Naive B cell (primary cell): Measurements from ENCODE around the gene VSIR. TPM values are rescaled to one million over a fixed set of nuclear protein-coding genes. Genes with fewer than 3 reads are reported as not detected.

Source experiments
- ATAC-seq, 2 donors: fragments of 150-1000 bp; cut with Tn5 transposase; 2 replicates each; pipeline ENCODE4 v1.10.0; 2021; ENCODE audit warnings: low read depth in 2 of 2, mild to moderate bottlenecking in 2 of 2, moderate library complexity in 2 of 2
- DNase-seq: peaks from one replicate; pipeline ENCODE4 v3.0.0; 2022
- H3K27ac Mint-ChIP-seq, 6 donors: one replicate each; pipeline ENCODE4 v1.8.0; 2020 to 2022; ENCODE audit warnings: mild to moderate bottlenecking in 6 of 6, mixed read lengths in 6 of 6, moderate library complexity in 5 of 6, inconsistent platforms in 2 of 6
- H3K27me3 Mint-ChIP-seq, 3 donors: one replicate each; pipeline ENCODE4 v1.8.0; 2021 to 2022; ENCODE audit warnings: mixed read lengths in 3 of 3, mild to moderate bottlenecking in 1 of 3
- H3K36me3 Mint-ChIP-seq, 2 donors: one replicate each; pipeline ENCODE4 v1.8.0; 2020 to 2022; ENCODE audit warnings: mixed read lengths in 2 of 2, inconsistent platforms in 1 of 2, mild to moderate bottlenecking in 1 of 2
- H3K4me1 Mint-ChIP-seq, 3 donors: one replicate each; pipeline ENCODE4 v1.8.0; 2020 to 2022; ENCODE audit warnings: mixed read lengths in 3 of 3, inconsistent platforms in 1 of 3, mild to moderate bottlenecking in 1 of 3, moderate library complexity in 1 of 3
- H3K4me3 Mint-ChIP-seq, 8 donors: one replicate each; pipeline ENCODE4 v1.8.0; 2020 to 2022; ENCODE audit warnings: mild to moderate bottlenecking in 8 of 8, mixed read lengths in 8 of 8, moderate library complexity in 8 of 8, inconsistent platforms in 2 of 8
- H3K9me3 Mint-ChIP-seq, 7 donors: one replicate each; pipeline ENCODE4 v1.8.0; 2020 to 2022; ENCODE audit warnings: mixed read lengths in 7 of 7, mild to moderate bottlenecking in 5 of 7, inconsistent platforms in 2 of 7, moderate library complexity in 1 of 7
- polyA plus RNA-seq, 6 donors: library from polyadenylated mRNA; unstranded; fragments of 300-500 nt; fragmentation: Illumina TruSeq; gene quantifications; one replicate each; pipeline ENCODE4 v1.2.3, GENCODE V29; 2021; ENCODE audit warnings: low read depth in 6 of 6

The VSIR gene
- polyA plus RNA-seq, 6 donors from 2014 or later = 59.8 to 84.3 (median 64.0) TPM

DNA sequence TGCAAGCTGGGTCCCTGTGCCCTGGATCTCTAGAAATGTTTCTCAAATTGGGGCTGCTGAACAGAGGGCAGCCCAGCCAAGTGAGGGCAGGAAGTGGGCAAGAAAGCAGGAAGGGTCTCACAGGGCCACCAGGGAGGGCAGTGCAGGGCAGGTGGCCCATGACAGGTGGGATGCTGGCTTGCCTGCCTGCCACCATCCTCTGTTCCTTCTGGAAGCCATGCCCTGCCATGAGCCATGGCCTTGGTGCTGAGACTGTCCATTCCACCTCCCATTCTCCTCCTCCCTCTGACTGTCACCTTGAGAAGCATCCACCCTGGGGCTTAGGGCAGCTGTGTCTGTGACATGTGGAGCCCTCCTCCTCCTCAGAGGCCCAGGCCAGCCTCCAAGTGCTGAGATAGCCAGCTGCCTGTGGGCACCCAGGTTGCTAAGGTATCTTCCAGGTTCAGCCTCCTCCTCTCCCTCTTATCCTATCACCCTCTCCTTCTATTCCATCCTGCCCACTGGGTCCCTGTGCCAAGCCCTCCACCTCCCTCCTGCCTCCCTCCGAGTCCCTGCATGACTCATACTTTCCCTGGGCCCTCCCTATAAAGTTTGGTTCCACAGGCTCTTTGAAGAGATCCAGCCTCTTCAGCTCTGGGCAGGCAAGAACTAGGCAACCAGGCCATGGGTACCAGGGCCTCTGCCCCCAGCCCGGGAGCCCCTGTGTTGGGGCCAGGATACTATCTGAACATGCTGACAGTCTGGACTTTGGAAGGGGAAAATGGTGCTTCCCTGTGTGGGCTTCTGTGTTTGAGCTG, 1.3 kb downstream of the VSIR start:
- peak overlapping the region; percentile 87 to 98 (median 94) for H3K27ac Mint-ChIP-seq
- DNase-seq (no peak), ATAC-seq (no peak)
- peak overlapping the region; percentile 75 to 94 (median 90) for H3K4me3 Mint-ChIP-seq
- H3K4me1 Mint-ChIP-seq = peaks cover 69 to 95% (median 94%) of the 10 kb centered on the region in 3 donors
- no peaks in the 10 kb centered on the region for H3K9me3 Mint-ChIP-seq
- no peaks in the 10 kb centered on the region for H3K36me3 Mint-ChIP-seq
- no peaks in the 10 kb centered on the region for H3K27me3 Mint-ChIP-seq

DNA sequence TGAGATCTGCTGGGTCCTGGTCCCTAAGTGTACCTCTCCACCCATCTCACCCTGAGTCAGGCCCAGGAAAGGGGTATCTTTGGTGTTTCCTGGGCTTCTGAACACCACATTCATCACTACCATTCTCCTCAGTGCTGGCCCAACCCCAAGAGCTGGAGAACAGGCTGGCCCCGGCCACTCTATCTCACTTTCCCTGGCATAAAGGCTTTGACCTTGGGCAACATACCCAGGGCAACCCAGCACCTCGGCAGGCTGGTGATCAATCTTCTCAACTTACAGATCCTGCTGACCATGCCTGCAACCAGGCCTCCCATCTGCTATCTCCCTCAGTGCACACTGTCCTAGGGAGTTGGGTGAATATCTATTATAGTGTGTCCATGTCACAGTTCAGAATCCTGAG, 2.1 kb downstream of the VSIR start:
- H3K9me3 Mint-ChIP-seq = no peaks in the 10 kb centered on the region
- no peak for DNase-seq
- H3K27me3 Mint-ChIP-seq = no peaks in the 10 kb centered on the region
- peaks cover 73 to 95% (median 94%) of the 10 kb centered on the region in 3 donors for H3K4me1 Mint-ChIP-seq
- ATAC-seq = no peak
- peak overlapping the region; percentile 30 to 93 (median 88) for H3K4me3 Mint-ChIP-seq
- H3K36me3 Mint-ChIP-seq = no peaks in the 10 kb centered on the region
- peak overlapping the region; percentile 87 to 98 (median 94) for H3K27ac Mint-ChIP-seq

DNA sequence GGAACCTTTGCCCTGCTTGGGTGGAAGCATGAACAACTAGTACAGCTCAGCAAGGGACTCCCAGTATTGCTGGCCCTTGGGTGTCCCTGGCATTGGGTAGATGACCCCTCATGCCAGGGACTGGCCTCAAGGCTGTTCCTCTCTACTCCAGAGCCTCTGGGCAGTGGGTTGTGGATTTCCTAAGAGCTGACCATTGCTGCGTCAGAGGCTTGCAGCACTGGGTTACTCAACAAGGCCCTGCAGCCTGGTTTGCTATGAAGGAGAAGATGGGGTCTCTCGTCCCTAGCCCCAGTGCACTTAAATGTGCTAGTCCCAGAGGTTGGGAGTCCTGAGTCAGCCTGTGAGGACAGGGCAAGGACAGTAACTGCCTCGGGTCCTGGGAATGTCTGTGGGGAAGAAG, 2.5 kb downstream of the VSIR start:
- Mint-ChIP-seq H3K27ac (peak overlapping the region; percentile 51 to 98 (median 94)), H3K9me3 (no peaks in the 10 kb centered on the region), H3K4me3 (peak overlapping the region in 5 of 8 donors; percentile 72 to 92 (median 82)), H3K27me3 (no peaks in the 10 kb centered on the region), H3K4me1 (peaks cover 69 to 91% (median 91%) of the 10 kb centered on the region in 3 donors), H3K36me3 (no peaks in the 10 kb centered on the region)
- DNase-seq = no peak
- no peak for ATAC-seq

DNA sequence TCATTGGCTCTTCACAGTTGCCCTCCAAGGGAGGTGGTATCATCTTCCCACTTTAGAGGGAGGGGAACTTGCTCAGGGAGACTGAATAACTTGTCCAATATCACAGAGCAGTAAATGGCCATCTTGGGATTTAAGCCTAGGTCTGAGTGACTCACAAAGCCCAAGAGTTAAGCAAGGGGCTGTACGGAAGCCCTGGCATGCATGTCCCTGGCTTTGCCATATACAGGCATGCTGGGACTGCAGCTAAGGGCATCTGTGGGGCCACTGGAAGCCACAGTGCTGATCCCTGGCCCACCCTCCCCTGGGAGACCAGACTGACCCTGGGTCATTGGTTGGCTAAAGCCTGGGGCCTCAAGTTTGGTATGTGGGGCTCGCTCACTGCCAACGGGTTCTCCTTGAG, 3.1 kb downstream of the VSIR start:
- no peak for DNase-seq
- no peaks in the 10 kb centered on the region for H3K36me3 Mint-ChIP-seq
- peaks cover 66 to 91% (median 89%) of the 10 kb centered on the region in 3 donors for H3K4me1 Mint-ChIP-seq
- peak overlapping the region; percentile 96 to 99 (median 97) for H3K27ac Mint-ChIP-seq
- ATAC-seq = no peak
- H3K27me3 Mint-ChIP-seq = no peaks in the 10 kb centered on the region
- no peaks in the 10 kb centered on the region for H3K9me3 Mint-ChIP-seq
- peak overlapping the region in 6 of 8 donors; percentile 79 to 85 (median 82) for H3K4me3 Mint-ChIP-seq

DNA sequence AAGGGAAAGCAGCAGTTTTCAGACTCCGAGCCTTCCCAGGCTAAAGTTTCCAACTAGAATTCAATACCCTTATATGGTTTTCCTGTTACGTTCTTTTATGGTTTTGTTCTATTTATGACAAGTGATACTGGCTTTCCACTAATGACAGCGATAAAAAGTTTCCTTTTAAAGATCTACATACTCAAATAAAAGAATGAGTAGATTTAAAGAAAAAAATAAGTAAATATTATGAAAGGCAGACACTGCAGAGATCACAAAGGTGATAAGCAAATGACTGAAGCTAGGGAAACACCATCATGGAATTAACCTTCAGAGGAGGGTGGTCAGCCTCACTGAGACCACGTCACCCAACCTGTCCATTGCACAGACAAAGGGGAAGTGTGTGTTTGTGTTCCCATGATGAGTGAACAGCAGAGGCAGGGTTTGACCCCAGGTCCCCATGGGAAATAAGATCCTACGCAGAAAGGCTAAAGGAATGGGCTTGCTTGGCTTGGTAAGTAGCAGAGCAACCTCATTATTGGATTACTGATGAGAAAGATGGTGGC, 4.0 kb downstream of the VSIR start:
- H3K27ac Mint-ChIP-seq = peak overlapping the region; percentile 96 to 99 (median 97)
- H3K4me3 Mint-ChIP-seq = peak overlapping the region; percentile 69 to 85 (median 81)
- peaks cover 62 to 83% (median 81%) of the 10 kb centered on the region in 3 donors for H3K4me1 Mint-ChIP-seq
- H3K36me3 Mint-ChIP-seq = no peaks in the 10 kb centered on the region
- H3K9me3 Mint-ChIP-seq = no peaks in the 10 kb centered on the region
- ATAC-seq (peak; percentile 43 to 52), DNase-seq (peak; percentile 56)
- H3K27me3 Mint-ChIP-seq = no peaks in the 10 kb centered on the region

DNA sequence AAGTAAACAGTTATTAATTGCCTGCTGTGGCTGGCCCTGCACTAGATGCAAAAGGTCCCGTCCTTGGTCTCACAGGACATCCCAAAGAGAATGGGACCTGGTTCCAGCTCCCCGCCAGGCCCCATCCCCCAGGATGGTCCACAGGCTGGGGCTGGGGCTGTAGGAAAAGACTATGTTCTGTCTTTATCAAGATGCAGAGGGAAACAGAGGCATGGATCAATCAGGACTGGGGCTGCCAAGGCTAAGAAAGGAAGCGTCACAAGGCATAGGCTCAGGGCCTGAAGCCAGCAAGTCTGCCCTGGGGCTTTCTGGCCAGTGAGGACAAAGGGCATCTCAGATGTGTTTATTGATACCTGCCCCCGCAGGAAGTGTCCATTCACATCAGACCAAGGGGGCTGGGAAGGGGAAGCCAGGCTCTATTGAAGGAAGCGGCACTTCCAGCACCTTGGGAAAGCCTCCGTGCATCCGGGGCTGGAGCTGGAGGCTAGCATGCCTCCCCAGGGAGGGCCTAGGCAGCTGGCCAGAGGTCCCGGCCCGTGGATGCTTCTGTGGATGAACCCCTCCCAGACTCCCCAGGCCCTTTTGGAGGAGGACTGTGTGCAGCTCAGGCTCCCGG, 5.8 kb downstream of the VSIR start:
- Mint-ChIP-seq H3K36me3 (no peaks in the 10 kb centered on the region), H3K4me1 (peaks cover 64 to 73% (median 68%) of the 10 kb centered on the region in 3 donors), H3K9me3 (no peaks in the 10 kb centered on the region)

DNA sequence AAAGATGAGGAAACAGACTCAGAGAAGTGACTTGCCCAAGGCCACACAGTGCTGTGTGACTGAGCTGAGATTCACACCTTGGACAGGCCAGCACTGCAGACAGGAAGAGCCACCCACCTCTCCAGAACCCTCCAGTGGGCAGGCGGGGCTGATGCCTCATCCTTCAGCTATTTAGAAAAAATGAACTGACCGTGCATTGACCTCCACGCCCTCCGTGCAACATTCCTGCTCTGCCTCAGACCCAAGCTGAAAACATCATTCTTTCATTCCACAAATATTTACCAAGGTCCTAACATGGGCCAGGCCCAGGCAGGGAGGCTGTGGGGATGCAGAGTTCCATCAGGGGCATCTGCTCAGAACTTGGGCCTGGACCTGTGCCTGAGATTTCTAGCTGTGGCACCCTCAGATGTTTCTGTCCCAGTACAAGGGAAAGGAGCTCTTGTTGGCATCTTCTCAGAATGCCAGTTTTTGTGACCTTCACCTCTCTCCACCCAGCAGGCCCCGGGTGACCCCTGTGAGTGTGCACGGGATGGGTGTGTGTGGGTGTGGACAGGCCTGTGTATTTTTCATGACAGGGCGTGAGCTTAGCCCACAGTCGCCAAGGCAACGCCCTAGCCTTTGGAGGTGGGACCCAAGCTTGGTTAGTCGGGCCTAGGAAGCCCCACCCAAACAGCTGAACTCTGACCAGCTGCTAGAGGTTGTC, 6.5 kb downstream of the VSIR start:
- Mint-ChIP-seq H3K27ac (peak overlapping the region; percentile 58 to 99 (median 98)), H3K36me3 (no peaks in the 10 kb centered on the region), H3K27me3 (no peaks in the 10 kb centered on the region), H3K4me3 (peak overlapping the region; percentile 55 to 89 (median 82)), H3K9me3 (no peaks in the 10 kb centered on the region), H3K4me1 (peaks cover 61 to 72% (median 67%) of the 10 kb centered on the region in 3 donors)
- ATAC-seq = peak; percentile 51 to 53
- peak; percentile 63 for DNase-seq

More for the DNA sequence above, 5.8 kb downstream of the VSIR start:
- no peak for DNase-seq
- peak overlapping the region; percentile 72 to 99 (median 98) for H3K27ac Mint-ChIP-seq
- ATAC-seq = no peak
- no peaks in the 10 kb centered on the region for H3K27me3 Mint-ChIP-seq
- H3K4me3 Mint-ChIP-seq = peak overlapping the region; percentile 55 to 89 (median 84)

DNA sequence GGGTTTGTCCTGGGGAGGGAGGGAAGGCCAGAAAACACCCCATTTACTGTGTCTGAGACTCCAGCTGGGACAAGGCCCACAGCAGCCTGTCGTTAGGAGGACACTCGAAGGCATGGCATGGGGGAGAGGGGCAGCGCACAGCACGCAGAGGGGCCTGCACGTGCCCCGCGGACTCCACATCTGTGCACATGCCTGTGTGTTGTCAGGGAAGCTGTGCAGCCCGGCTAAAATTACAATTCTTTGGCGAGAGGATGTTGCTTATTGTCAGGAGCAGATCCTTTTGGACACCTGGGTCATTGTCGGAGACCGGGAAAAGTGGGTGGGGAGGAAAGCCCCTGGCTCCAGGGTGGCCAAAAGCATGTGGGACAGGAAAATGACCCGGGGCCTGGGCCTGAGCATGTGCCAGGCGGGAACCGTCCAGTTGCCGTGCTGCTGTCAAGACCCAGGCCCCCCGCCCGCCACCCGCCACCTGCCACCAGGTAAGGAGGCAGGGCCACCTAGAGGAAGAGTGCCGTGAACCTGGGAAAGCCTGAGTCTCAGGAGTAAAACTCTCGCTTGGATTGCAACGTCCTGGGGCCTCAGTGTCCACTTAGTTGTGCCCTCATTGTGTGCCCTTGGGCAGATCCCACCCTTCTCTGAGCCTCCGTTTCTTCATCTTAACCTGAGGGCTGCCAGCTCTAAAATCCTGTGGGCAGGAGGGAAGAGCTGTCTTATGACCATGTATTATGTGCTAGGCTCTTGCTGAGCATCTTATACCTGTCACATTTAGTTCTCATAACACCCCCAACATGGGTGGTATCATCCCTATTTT, 7.2 kb downstream of the VSIR start:
- H3K27me3 Mint-ChIP-seq = no peaks in the 10 kb centered on the region
- H3K27ac Mint-ChIP-seq = peak overlapping the region; percentile 58 to 99 (median 86)
- no peak for ATAC-seq
- no peaks in the 10 kb centered on the region for H3K9me3 Mint-ChIP-seq
- DNase-seq = no peak
- peaks cover 0 to 6% of the 10 kb centered on the region in 2 donors for H3K36me3 Mint-ChIP-seq
- H3K4me1 Mint-ChIP-seq = peaks cover 58 to 68% (median 64%) of the 10 kb centered on the region in 3 donors
- peak overlapping the region in 5 of 8 donors; percentile 28 to 85 (median 77) for H3K4me3 Mint-ChIP-seq

DNA sequence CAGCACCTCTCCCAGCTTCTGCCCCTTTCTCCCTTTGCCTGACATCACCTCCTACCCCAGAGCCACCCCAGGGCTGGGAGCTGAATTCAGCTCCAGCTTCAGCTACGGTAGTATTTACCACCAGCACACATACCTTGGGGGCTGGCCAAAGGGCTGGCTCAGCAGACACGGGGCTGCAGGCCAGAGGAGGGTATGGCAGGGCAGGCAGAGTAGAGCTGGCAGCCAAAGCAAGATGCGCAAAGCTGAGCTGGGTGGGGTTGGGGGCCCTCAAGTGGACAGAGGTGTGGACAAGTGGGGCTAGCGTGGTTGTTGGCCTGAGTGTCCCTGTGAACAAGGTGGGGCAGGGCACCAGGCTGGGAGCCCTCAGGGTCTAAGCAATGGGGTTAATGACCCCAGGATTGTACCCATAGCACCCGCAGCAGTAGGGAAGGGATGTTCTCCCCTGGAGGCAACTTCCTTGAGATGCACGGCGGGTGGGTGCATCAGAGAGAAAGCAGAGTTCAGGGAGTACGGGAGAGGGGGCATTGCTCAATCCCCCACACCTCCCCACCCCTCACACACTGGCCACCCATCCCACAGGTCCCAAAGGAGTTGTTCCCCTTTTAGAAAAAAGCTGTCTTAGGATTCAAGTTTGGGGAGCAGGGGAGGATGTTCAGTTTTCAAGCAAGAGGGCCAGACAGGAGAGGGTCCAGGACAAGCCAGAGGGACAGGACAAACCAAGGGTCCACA, 8.0 kb downstream of the VSIR start:
- H3K27me3 Mint-ChIP-seq = no peaks in the 10 kb centered on the region
- peak overlapping the region in 5 of 6 donors; percentile 56 to 89 (median 80) for H3K27ac Mint-ChIP-seq
- H3K36me3 Mint-ChIP-seq = peaks cover 3 to 13% of the 10 kb centered on the region in 2 donors
- H3K4me3 Mint-ChIP-seq = peak overlapping the region in 2 of 8 donors; percentile 5 to 13
- no peaks in the 10 kb centered on the region for H3K9me3 Mint-ChIP-seq
- ATAC-seq = no peak
- H3K4me1 Mint-ChIP-seq = peaks cover 62 to 68% (median 64%) of the 10 kb centered on the region in 3 donors
- DNase-seq = no peak

DNA sequence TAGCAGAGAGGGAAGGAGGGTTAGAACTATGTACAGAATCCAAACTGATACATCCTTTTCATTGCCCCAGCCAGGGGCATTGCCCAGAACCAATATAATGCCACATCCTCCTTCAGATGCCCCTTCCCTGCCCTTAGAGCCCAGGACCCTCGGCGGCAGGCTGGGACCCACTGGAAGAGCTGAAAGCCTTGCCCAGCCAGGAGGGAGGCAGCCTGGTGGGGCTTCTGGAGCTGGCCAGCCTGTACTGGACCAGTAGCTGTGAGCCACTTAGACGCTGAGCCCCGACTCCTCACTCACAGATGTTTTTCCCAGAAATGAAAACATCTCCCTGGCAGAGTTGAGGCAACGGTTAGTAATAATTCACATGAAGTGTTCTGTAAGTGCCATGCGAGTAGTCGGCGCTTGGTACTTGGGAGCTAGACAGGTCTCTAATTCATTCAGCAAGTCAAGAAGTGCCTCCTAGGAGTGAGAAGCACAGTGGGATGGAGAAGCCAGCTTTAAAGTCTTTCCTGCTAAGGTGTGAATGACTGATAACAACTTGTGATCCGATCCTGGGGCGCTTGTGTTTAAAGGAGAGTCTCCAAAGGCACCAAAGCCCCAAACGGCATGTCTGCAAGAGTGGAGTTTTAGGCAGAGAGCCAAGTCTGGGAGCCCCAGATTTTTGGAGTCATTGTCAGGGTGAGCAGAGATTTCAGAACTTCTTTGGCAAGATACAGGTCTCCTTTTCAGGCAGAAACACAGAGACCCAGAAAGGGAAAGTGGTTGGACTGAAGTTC, 9.8 kb downstream of the VSIR start:
- ATAC-seq = no peak

DNA sequence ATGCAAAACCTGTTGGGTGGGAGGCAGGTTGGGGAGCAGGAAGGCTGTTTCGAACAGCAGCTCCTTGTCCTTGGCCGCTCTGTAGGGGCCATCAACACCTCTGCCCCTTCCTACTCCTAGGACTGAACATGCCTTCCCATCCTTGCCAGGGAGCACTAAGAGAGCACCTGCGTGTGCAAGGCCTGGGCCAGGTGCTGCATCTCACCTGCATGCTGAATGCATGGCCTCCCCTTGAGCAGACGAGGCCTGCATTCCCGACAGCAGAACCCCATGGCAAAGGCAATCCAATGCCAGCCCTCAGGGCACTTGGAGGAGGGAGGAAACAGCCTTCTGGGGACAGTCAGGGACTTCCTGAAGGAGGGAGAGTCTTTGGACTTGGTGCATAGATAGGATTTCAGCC, 11.0 kb downstream of the VSIR start:
- H3K4me3 Mint-ChIP-seq = peak overlapping the region in 1 of 8 donors; percentile 45
- H3K36me3 Mint-ChIP-seq = peaks cover 5 to 16% of the 10 kb centered on the region in 2 donors
- ATAC-seq (no peak), DNase-seq (no peak)
- H3K27me3 Mint-ChIP-seq = no peaks in the 10 kb centered on the region
- peaks cover 45 to 56% (median 46%) of the 10 kb centered on the region in 3 donors for H3K4me1 Mint-ChIP-seq
- H3K27ac Mint-ChIP-seq = peak overlapping the region in 1 of 6 donors; percentile 62
- no peaks in the 10 kb centered on the region for H3K9me3 Mint-ChIP-seq

More for the DNA sequence above, 9.8 kb downstream of the VSIR start:
- Mint-ChIP-seq H3K4me3 (peak overlapping the region in 1 of 8 donors; percentile 39), H3K27ac (peak overlapping the region in 4 of 6 donors; percentile 30 to 79 (median 66)), H3K9me3 (no peaks in the 10 kb centered on the region), H3K4me1 (peaks cover 50 to 56% (median 51%) of the 10 kb centered on the region in 3 donors), H3K36me3 (peaks cover 5 to 16% of the 10 kb centered on the region in 2 donors), H3K27me3 (no peaks in the 10 kb centered on the region)
- DNase-seq = no peak
